PC-3 (cell line): ENCODE data around the gene ENPP1. TPM values are rescaled to one million over a fixed set of nuclear protein-coding genes. Genes with fewer than 3 reads are reported as not detected.

ENCODE experiments used
- ATAC-seq: fragments of 200-7000 bp; cut with Tn5 transposase; 2 replicates; pipeline ENCODE4 v1.9.1; 2020; ENCODE audit warnings: mild to moderate bottlenecking, moderate library complexity
- Bru-seq: library from RNA; stranded (reverse); fragments of 400-500 nt; gene quantifications from one replicate; lab custom pipeline; 2021; lab: Mats Ljungman, UMichigan
- BruChase-seq, 2 experiments: library from RNA; stranded (reverse); fragments of 400-500 nt; gene quantifications; one replicate each; lab custom pipeline; 2021; lab: Mats Ljungman, UMichigan
- BruUV-seq: library from RNA; stranded (reverse); fragments of 400-500 nt; replicated peaks from 2 replicates; lab custom pipeline; 2021; lab: Mats Ljungman, UMichigan
- CTCF ChIA-PET: fragments of 300-600 bp; sonication (Branson Sonifier 250); formaldehyde crosslinking; loops from one replicate; lab custom pipeline; 2022; ENCODE audit warnings: antibody characterized with exemption; lab: Charles Lee
- POLR2A ChIA-PET: fragments of 300-600 bp; sonication (Branson Sonifier 250); formaldehyde crosslinking; loops from one replicate; lab custom pipeline; 2022; ENCODE audit warnings: antibody characterized with exemption; ENCODE audit not compliant: unreplicated experiment; lab: Charles Lee
- DNase-seq: peaks from one replicate; pipeline ENCODE4 v3.0.0-alpha.2; 2015
- H2AFZ ChIP-seq: fragments of 300-600 bp; sonication (generic); 2 replicates; pipeline ENCODE4 v1.6.0; 2016; ENCODE audit warnings: antibody characterized with exemption, low read length
- H3F3A ChIP-seq: fragments of 300-600 bp; sonication (generic); one replicate; pipeline ENCODE4 v1.6.0; 2017; ENCODE audit warnings: antibody characterized with exemption, low read length, control low read depth, mild to moderate bottlenecking; ENCODE audit not compliant: unreplicated experiment
- H3K27ac ChIP-seq: fragments of 300-600 bp; sonication (generic); 2 replicates; pipeline ENCODE4 v1.5.1; 2016; ENCODE audit warnings: mild to moderate bottlenecking, low read length
- H3K27me3 ChIP-seq: fragments of 300-600 bp; sonication (generic); 2 replicates; pipeline ENCODE4 v1.6.1; 2016; ENCODE audit warnings: low read length, mixed read lengths
- H3K36me3 ChIP-seq: fragments of 300-600 bp; sonication (generic); 2 replicates; pipeline ENCODE4 v1.6.1; 2016; ENCODE audit warnings: low read depth, mixed run types, low read length, mixed read lengths
- H3K4me1 ChIP-seq: fragments of 300-600 bp; sonication (generic); 2 replicates; pipeline ENCODE4 v1.5.1; 2016; ENCODE audit warnings: low read length; ENCODE audit not compliant: insufficient read depth
- H3K4me2 ChIP-seq: fragments of 300-600 bp; sonication (generic); 2 replicates; pipeline ENCODE4 v1.6.0; 2016; ENCODE audit warnings: low read length
- H3K4me3 ChIP-seq: fragments of 300-600 bp; sonication (generic); 2 replicates; pipeline ENCODE4 v1.5.1; 2016; ENCODE audit warnings: mild to moderate bottlenecking, low read length, mixed read lengths
- H3K79me2 ChIP-seq: fragments of 300-600 bp; sonication (generic); 2 replicates; pipeline ENCODE4 v1.6.1; 2017; ENCODE audit warnings: low read length, mixed read lengths
- H3K9ac ChIP-seq: fragments of 300-600 bp; sonication (generic); 2 replicates; pipeline ENCODE4 v1.6.0; 2016; ENCODE audit warnings: mild to moderate bottlenecking, low read length
- H3K9me2 ChIP-seq: fragments of 300-600 bp; sonication (generic); replicated peaks from 2 replicates; pipeline ENCODE4 v1.6.1; 2016; ENCODE audit warnings: mixed run types, low read length, mixed read lengths
- H3K9me3 ChIP-seq: fragments of 300-600 bp; sonication (generic); 2 replicates; pipeline ENCODE4 v1.6.1; 2016; ENCODE audit warnings: low read length, mixed read lengths
- H4K20me1 ChIP-seq: fragments of 300-600 bp; sonication (generic); 2 replicates; pipeline ENCODE4 v1.6.1; 2016; ENCODE audit warnings: low read length, mixed read lengths
- EZH2 ChIP-seq: fragments of 300-600 bp; sonication (generic); IDR thresholded peaks from one replicate; pipeline ENCODE4 v1.6.1; 2017; ENCODE audit warnings: antibody characterized with exemption, mild to moderate bottlenecking, low read length; ENCODE audit not compliant: unreplicated experiment
- EZH2phosphoT487 ChIP-seq: fragments of 300-600 bp; sonication (generic); IDR thresholded peaks from 2 replicates; pipeline ENCODE4 v1.6.1; 2018; ENCODE audit warnings: mild to moderate bottlenecking, antibody characterized with exemption, low read length, borderline replicate concordance
- intact Hi-C: fragments of 100-400 bp; cut with micrococcal nuclease; formaldehyde crosslinking; loops from 2 replicates; pipeline ENCODE4 v1.9.0; 2023
- long read RNA-seq: library from polyadenylated mRNA; unstranded; transcript quantifications from one replicate; pipeline ENCODE4 v2.0.0, GENCODE V29; 2021; ENCODE audit not compliant: unreplicated experiment
- total RNA-seq: library from RNA; depleted of rRNA; stranded (reverse); fragments of >200 nt; gene quantifications from 2 replicates; pipeline ENCODE4 v1.2.3, GENCODE V29; 2014; rRNA removed
- TF ChIP-seq, protein P1 (sequence below): fragments of 300-600 bp; sonication (generic); conservative IDR thresholded peaks from 2 replicates; pipeline ENCODE4 v1.5.1; 2017; ENCODE audit warnings: antibody characterized with exemption, low read depth, mild to moderate bottlenecking, low read length

Gene ENPP1
- 4.4 and 5.1 TPM in 2 replicates for total RNA-seq
- percentile 48 among the genes with signal in this experiment for Bru-seq, nascent RNA
- BruChase-seq, experiment 1, labeled RNA remaining after a 6-hour chase: percentile 42 among the genes with signal in this experiment
- BruChase-seq, experiment 2, labeled RNA remaining after a 2-hour chase: percentile 46 among the genes with signal in this experiment
- long read RNA-seq, full-length matches to known transcripts: 6 of 14 reads
- long read RNA-seq, partial matches to known transcripts: 1 of 14 reads
- long read RNA-seq, other reads (novel, unspliced or antisense): 7 of 14 reads

DNA sequence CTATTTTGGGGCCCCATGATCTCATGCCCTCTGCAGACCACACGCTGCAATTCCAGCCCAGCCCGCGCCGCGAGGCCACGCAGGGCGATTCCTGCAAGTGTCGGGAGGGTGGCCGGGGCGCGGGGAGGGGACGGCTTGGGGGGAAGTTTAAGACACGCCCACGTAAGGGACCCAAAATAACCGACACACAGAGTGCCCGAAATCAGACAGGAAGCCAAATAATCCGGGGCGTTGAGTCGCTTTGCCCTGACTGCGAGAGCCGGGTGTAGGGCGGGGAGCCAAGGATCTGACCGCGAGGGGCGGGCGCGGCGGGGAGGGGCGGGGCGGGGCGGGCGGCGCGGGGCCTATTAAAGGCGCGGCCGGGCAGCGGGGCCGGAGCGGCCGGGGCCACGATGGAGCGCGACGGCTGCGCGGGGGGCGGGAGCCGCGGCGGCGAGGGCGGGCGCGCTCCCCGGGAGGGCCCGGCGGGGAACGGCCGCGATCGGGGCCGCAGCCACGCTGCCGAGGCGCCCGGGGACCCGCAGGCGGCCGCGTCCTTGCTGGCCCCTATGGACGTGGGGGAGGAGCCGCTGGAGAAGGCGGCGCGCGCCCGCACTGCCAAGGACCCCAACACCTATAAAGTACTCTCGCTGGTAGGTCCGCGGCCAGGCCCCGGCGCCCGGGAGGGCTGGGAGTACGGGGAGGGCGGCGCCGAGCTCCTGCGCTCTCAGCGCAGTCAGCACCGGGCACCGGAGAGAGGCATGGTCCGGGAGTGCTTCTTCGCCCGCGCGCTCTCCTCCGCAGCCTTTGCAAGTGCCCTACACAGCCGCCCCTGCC lies at the start of gene ENPP1:
TSS of gene ENPP1 (plus strand) at position 377 of the 816 bp plus-strand sequence. CDS start at position 393, 16 bp downstream.
- Histone ChIP-seq H3K4me2 (peak within 1 kb of the TSS; percentile 96), H3K9ac (peak within 1 kb of the TSS; percentile 70), H3K4me1 (0 out of 2 replicates have a peak, but pooled peaks cover 5% of the 10 kb centered on the region), H3K79me2 (no peaks in the 10 kb centered on the region), H4K20me1 (no peaks in the 10 kb centered on the region), H3K9me3 (no peaks in the 10 kb centered on the region), H3K27ac (no peak within 1 kb of the TSS; the same call in 1 of the 2 replicates), H3K4me3 (peak within 1 kb of the TSS; percentile 78), H3K27me3 (no peaks in the 10 kb centered on the region), H3K9me2 (no peaks in the 10 kb centered on the region), H3F3A (no peaks in the 10 kb centered on the region), H3K36me3 (no peaks in the 10 kb centered on the region), H2AFZ (peak within 1 kb of the TSS; percentile 96)
- no TSS peak for BruUV-seq
- no peak for TF ChIP-seq EZH2phosphoT487
- TF ChIP-seq, protein P1, sequence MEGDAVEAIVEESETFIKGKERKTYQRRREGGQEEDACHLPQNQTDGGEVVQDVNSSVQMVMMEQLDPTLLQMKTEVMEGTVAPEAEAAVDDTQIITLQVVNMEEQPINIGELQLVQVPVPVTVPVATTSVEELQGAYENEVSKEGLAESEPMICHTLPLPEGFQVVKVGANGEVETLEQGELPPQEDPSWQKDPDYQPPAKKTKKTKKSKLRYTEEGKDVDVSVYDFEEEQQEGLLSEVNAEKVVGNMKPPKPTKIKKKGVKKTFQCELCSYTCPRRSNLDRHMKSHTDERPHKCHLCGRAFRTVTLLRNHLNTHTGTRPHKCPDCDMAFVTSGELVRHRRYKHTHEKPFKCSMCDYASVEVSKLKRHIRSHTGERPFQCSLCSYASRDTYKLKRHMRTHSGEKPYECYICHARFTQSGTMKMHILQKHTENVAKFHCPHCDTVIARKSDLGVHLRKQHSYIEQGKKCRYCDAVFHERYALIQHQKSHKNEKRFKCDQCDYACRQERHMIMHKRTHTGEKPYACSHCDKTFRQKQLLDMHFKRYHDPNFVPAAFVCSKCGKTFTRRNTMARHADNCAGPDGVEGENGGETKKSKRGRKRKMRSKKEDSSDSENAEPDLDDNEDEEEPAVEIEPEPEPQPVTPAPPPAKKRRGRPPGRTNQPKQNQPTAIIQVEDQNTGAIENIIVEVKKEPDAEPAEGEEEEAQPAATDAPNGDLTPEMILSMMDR: peak; percentile 3; the same call in 1 of the 2 replicates
- ATAC-seq (peak; percentile 82), DNase-seq (peak; percentile 47)
- ChIA-PET CTCF (no interaction called here), POLR2A (interaction anchor here (0.6 kb wide), 1 partner anchor 102 kb away, joined by 5 read pairs; no protein-coding TSS in a partner anchor)
- intact Hi-C loops: no loop called here

DNA sequence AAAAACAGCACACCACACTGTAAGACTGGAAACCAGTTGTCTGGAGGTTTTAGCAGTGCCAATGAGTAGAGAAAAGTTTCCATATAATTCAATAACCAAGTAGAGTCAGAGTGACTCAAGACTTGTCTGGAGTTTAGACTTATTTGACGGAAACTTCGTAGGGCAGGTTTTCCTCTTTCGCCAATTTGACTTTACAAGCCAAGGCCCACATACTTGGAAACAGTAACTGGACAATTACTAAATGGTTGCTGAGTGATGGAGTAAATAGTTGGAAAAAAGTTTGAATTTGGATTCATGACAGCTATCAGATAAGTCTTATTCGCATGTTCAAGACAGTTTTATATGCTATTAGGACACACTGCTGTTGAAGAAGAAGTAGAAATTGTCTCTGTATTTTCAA lies 48.9 kb upstream of the ENPP1 start:
- Histone ChIP-seq H3F3A (no peaks in the 10 kb centered on the region), H3K27ac (no peak overlapping the region), H3K9me2 (no peaks in the 10 kb centered on the region), H3K4me3 (no peak overlapping the region), H2AFZ (no peak overlapping the region), H3K36me3 (no peaks in the 10 kb centered on the region), H3K9me3 (no peaks in the 10 kb centered on the region), H3K4me1 (peaks cover 40% of the 10 kb centered on the region), H3K9ac (no peak overlapping the region), H4K20me1 (no peaks in the 10 kb centered on the region), H3K27me3 (no peaks in the 10 kb centered on the region), H3K4me2 (no peak overlapping the region), H3K79me2 (no peaks in the 10 kb centered on the region)
- no peak for TF ChIP-seq EZH2
- TF ChIP-seq EZH2phosphoT487: no peak
- TF ChIP-seq, protein P1: no peak
- POLR2A ChIA-PET: no interaction called here
- DNase-seq (peak; percentile 17), ATAC-seq (no peak)
- intact Hi-C loops: no loop called here
- CTCF ChIA-PET: no interaction called here
- no TSS peak for BruUV-seq
